AG20443 (cell line): ENCODE data around the gene SMIM1.
"Not testable (repeated sequence)": the region's sequence is repeated elsewhere in the genome, so short reads cannot be mapped to it uniquely, and the experiment has no call there.

Source experiments
- DNase-seq: peaks from one replicate; pipeline ENCODE4 v3.0.0; 2012; ENCODE audit warnings: low spot score, mixed read lengths

SMIM1 gene

DNA sequence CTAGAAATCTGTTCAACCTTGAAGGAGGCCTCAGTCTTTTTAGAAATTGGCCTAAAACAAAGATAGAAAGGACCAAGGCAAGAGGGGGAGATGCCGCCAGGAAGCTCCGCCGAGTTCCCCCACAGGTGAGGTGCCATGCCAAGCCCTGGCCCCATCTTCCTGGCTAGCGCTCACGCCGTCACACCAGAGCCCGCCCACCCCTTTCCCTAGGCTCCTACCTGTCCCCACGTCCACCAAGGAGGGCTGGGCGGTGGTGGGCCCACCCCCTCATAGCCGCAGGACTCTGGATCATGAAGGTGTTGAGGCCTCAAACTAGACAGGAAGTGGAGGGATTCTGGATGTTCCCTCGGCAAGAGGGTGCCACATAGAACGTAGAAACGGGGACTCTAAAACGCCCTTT, 35.8 kb upstream of the SMIM1 start:
- DNase-seq = no peak

DNA sequence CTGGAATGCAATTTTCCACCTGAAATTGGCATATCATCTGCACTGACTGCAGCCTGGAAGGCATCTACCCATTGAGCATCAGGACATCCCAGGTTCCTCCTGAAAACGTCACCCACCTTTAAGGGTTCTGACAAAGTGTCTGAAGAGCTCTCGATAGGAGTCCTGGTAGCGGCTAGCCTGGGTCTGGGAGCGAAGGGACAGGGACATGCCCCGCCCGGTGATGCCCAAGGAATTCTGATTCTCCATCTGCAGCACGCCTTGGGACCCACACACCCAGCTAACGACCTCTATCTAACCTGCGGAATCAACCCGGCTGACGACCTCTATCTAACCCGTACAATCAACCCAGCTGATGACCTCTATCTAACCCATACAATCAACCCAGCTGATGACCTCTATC, 33.6 kb upstream of the SMIM1 start:
- no peak for DNase-seq

DNA sequence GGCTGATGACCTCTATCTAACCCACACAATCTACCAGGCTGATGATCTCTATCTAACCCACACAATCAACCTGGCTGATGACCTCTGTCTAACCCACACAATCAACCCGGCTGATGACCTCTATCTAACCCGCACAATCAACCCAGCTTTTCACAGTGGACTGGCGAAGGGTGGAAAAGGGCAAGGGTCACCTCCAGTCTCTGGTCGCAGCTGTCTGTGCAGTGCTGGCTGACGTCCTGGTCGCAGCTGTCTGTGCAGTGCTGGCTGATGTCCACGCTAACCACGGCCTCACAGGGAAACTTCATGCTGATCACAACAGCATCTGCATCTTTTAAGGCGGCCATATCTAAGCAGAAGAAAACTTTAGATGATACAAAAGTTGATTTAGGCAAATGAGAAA, 32.5 kb upstream of the SMIM1 start:
- no peak for DNase-seq

DNA sequence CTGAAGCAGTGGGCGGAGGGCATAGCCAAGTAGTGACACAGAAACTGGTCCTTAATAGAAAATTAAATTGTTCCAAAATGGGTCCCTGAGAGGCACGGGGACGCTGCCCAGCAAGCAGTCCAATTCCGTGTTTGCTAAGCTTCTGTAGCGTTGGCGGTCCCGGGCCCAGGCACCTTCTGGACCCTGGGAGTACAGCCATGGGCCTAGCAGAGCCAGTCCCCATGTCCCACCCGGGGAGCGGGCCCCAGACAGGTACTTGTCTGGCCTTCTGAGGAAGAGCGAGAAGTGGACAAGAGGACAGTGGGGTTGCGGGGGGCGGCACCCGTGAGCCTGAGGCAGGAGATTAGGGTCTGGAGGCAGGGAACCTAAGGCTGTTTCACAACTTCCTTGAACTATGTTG, 31.8 kb upstream of the SMIM1 start:
- no peak for DNase-seq

DNA sequence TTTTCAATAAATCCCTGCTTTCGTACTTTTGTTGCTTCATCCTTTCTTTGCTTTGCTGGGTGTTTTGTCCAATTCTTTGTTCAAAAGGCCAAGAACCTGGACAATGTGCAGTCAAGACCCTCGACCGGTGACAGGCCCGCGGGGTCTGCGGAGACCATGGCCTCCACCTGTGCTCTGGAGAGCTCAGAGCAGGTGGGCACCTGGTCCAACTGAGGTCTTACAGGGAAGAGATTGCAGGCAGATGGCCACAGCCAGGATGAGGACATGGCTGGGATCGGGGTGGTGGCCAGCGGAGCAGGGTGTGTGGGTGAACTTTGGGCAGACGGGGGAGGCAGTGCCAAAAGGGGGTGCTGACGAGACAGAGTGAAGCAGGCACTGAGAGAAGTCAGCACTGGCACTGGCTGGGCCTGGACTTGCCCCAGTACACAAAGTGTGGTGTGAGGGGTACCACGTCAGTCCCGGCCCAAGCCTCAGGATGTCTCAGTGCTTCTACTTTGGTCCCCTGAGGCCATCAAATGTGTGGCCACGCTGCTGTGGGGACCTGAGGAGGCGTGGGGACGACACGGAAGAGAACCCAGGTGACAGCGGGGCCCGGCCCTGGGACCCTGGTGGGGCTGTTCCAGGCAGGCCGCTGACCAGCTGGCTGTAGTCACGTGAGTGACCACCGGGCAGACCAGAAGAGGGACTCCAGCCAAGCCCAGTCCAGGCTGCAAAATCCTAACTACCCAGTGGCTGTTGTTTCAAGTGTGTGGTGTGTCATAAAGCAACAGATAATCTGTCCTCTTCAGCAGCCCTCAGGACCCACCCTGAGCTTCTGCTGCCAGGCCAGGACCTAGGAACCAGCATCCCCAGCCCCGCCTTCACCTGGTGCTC, 30.7 kb upstream of the SMIM1 start:
- no peak for DNase-seq

DNA sequence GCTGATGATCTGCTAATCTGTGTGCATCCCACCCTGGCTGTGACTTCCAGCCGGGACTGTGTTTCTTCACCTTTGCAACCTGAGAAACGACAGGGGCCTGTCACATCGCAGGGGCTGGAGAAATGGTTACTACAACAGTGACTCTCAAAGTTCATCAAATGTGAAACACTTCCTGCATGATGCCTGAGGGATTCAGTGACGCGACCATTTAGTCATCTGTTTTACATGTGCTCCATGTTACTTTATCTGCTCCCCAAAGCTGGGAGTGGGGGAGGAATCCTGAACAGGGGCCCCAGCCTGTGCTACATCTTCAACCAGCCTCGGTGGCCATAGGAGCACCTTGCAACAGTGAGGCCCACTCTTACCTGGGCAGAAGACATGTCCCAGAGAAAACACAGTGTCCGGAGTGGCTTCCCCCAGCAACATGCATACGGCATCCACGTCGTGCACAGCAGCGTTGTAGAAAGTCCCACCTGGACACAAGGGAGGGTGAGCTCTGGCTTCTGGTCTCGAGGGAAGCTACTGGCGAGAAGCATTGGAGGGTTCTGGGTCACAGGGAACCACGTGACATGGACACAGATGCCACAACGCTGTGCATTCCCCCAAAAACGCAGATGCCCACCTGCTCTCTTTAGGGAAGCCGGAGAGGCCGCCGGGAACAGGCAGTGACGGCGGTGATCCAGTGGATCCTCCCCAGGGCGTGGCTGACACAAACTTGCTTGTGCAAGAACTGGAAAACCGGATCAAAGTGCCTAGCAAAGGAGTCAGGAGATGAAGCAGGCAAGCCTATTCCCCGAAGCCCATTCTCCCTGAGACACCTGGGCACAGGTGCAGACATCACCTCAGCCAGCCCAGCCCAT, 29.9 kb upstream of the SMIM1 start:
- no peak for DNase-seq

DNA sequence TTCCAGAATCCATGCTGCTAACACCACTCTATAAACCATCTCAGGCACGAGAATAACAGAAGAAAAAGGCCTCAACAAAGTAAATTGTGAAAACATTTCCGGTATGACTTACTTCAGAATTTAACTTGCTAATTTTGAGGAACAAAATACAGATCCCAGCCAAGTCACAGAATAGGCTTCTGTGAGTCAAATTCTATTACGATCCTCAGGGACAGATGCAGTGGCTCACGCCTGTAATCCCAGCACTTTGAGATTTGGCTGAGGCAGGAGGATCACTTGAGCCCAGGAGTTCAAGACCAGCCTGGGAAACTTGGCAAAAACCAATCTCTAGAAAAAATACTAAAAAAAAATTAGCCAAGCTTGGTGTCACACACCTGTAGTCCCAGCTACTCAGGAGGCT, 29.1 kb upstream of the SMIM1 start:
- no peak for DNase-seq

DNA sequence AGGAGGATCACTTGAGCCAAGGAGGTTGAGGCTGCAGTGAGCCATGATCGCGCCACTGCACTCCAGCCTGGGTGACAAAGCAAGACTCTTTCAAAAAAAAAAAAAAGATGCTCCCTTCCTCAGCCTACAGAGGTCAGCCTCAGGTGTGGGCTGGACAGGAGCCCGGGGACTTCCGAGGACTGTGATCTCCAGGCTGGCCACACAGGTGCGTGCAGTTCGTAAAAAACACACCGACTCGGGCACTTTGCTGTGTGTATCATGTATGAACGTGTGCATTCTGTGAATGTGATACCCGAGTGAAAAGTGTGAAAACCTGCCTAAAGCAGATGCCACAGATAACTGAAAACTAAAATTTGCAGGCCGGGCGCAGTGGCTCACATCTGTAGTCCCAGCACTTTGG, 28.7 kb upstream of the SMIM1 start:
- no peak for DNase-seq

DNA sequence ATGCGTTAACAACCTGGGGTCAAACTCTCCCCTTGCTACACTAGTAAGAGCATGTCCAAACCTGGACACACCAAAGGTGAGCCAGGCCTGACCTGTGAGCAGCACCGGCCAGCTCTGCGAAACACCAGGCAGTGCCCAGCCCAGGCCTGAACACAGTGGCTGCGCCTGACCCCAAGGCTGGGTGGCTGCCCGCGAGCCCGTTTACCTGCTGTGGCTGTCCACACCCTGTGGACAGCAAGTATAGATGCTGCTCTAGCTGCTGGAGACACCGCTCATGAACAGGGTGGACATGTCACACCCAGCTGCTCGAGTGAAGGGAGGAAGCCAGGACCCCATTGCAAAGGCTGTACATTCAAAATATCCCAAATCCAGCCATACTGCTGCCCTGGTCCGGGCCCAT, 27.9 kb upstream of the SMIM1 start:
- DNase-seq = no peak

DNA sequence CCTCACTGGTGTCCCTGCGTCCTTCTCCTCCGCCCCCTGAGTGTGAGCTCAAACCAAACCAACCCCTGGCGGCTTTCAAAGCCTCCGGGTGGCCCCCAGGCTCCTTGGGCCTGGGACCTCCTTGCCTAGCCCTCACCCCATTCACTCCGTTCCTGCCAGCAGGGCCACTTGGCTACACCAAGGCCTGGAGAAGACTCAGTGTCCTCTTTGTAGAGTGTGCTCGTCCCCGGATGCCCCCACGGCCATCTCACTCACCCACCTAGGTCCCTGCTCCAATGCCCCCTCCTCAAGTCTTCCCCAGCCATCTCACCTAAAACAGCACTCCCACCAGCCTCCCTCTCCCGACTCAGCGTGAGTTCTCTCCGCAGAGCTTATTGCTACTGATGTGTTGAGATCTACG, 27.5 kb upstream of the SMIM1 start:
- no peak for DNase-seq

DNA sequence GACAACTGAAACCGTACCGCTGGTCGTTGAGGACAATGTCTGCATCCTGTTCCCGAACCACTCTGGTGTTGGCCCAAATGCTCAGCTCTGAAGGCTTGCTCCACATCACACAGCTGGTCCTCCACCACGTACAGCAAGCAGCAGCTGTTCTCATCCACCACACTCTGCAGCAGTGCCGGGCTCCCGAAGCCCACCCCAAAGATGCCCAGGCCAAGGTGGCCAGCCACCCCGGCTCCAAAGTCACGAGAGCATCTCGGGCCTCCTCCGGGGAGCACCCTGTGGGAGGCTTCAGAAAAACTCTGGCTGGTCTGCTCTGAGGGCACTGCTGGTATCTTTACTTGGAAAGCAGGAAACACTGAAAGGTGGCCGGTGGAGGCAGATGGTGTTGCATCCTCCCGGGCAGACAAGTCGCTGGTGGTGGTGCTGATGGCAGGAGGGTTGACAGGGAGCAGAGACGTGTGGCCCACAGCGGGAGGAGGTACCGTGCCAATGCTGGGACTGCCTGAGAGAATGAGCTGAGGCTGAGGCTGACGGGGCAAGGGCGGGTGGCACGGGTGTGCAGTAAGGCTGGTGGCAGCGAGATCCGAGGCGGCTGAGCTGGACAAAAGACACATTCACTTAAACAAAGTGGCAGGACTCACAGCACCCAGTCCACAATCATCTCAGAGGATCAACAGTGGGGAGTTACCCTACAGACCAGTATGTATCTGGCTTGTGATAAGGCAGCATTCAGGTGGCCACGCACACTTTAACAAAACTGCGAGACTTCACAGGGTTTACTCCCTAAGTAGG, 26.8 kb upstream of the SMIM1 start:
- no peak for DNase-seq

DNA sequence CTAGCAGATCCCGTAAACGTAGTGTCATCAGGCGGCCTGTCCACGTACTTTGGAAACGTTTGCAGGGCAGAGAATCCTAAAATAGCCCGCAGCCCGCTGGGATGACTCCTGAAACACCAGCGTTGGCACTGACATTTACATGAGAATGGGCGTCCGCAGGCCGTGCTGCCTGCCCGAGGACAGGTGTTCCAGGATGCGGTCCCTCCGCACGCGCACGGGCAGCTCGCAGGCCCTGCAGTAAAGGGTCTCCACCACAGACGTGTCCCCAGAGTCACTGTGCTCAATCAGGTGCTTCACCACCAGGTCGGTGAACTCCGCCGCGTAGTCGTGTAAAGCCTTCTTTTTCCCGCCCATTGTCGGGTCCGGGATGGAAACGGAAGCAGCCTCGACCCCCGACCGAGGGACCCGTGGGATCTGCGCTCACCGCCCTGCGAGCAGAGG, 26.1 kb upstream of the SMIM1 start:
- no peak for DNase-seq

DNA sequence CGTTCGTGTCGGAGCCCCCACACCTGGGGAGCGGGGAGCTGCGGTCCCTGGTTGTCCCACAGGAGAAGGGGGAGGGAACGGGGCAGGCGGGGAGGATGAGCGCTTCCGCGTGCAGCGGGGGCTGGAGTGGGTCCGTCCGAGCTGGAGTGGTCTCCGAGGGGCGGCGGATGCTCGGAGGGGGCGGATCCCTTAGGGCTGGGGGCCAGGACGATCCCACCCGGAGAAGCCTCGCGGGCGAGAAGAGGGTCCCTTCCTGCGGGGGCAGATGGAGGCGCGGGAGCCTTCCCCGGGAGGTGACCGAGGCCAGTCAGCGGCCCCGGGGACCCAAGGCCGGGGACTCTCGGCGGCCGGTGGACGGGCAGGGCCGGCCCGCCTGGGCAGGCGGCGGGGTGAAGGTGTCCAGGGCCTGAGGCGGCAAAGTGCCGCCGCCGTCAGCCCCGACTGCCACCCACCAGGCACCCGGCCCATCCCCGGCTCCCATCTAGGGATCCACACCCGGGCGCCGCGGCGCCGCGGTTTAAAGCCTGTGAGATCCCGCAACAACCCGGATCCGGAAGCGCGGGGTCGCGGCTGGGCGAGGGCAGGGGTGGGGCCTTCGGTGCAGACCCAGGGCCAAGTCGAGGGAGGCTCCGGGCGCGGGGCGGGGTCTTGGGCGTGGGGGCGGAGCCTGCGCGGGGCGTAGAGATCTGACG, 25.6 kb upstream of the SMIM1 start:
- DNase-seq = peak; percentile 97

DNA sequence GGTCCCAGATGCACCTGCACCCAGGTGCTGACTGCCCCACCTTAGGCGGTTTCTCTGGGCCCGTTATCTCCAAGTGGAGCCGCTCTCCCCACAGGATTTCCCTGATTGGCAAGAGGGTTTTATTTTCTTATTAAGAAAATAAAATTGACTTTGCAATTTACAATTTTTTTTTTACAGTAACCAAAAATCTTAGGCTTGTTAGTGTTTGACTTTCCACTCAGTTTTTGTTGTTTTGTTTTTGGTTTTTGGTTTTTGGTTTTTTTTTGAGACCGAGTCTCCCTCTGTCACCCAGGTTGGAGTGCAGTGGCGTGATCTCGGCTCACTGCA, 25.1 kb upstream of the SMIM1 start:
- DNase-seq = no peak

DNA sequence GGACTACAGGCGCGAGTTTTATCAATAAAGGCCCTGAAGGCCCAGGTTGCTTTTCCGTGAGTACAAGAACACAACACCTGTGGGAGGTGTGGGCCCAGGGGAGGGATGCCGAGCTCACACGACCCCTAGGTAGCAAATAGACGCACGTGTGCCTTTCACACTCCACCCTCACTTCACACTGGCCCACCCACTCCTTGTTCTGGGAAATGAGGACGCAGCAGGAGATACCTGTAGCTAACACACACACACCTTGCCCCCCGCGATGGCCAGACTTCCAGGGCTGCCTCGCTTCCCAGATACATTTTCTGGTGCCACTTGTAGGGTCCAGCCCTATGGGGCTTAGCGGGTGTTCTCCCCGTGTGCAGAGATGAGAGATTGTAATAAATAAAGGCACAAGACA, 24.6 kb upstream of the SMIM1 start:
- DNase-seq = no peak

DNA sequence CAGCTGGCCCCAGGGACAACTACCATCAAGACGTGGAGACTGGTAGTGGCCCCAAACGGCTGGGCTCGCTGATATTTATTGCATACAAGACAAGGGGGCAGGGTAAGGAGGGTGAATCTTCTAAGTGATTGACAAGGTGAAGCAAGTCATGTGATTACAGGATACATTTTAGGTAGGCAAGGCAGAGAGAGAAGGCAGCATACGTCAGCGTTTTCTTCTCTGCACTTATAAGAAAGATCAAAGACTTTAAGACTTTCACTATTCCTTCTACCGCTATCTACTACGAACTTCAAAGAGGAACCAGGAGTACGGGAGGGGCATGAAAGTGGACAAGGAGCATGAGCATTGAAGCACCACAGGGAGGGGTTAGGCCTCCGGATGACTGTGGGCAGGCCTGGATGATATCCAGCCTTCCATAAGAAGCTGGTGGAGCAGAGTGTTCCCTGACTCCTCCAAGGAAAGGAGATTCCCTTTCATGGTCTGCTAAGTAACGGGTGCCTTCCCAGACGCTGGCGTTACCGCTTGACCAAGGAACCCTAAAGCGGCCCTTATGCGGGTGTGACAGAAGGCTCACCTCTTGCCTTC, 24.1 kb upstream of the SMIM1 start:
- not testable (repeated sequence) for DNase-seq

DNA sequence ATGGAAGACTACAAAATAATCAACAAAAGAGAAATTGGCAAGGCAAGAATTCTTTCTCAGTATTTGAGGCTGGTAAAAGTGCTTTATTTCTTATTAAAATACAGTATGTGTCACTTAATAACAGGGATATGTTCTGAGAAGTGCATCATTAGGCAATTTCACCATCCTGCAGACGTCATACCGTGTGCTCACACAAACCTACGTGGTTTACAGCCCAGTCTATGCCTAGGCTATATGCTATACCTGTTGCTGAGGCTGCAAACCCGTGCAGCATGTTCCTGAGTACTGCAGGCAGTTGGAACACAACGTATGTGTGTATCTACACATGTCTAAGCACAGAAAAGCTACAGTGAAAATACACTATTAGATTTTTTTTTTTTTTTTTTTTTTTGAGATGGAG, 23.0 kb upstream of the SMIM1 start:
- no peak for DNase-seq

DNA sequence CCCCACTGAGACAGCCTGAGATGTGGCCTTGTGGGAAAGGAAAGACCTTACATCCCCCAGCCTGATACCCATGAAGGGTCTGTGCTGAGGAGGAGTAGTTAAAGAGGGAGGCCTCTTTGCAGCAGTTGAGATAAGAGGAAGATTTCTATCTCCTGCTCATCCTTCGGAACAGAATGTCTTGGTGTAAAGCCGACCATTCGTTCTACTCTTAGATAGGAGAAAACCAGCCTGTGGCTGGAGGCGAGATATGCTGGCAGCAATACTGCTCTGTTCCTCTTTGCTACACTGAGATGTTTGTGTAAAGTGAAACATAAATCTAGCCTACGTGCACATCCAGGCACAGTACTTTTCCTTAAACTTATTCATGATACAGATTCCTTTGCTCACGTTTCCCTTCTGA, 21.8 kb upstream of the SMIM1 start:
- DNase-seq = no peak

DNA sequence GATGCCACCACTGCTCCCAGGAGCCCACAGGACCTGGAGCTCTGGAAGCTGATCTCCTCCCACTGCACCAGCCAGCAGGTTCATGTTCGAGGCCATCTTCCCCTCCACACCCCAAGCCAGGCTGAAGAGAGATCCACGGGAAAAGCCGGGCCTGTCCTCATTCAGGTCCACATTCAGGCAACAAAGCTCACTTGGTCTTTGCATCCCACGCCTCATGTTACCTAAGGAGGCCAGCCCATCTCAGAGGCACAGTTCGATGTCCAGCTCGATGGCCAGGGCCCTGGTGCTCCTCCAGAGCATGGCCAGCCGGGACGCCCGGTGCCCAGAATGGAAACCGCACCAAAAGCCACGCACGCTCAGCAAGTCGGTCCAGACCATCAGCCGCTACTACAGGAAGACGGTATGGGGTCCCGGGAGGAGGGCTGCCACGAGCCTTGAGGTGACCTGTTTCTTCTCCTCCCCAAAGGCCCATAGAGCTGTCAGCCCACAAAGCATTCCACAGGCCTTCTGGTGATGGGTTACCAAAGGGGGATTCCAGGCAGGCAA, 20.1 kb upstream of the SMIM1 start, which contains the start of gene CCDC27:
CCDC27 (plus strand) TSS at position 51 of the 546 bp plus-strand sequence; CDS start at position 83, 32 bp downstream.
- no peak for DNase-seq

DNA sequence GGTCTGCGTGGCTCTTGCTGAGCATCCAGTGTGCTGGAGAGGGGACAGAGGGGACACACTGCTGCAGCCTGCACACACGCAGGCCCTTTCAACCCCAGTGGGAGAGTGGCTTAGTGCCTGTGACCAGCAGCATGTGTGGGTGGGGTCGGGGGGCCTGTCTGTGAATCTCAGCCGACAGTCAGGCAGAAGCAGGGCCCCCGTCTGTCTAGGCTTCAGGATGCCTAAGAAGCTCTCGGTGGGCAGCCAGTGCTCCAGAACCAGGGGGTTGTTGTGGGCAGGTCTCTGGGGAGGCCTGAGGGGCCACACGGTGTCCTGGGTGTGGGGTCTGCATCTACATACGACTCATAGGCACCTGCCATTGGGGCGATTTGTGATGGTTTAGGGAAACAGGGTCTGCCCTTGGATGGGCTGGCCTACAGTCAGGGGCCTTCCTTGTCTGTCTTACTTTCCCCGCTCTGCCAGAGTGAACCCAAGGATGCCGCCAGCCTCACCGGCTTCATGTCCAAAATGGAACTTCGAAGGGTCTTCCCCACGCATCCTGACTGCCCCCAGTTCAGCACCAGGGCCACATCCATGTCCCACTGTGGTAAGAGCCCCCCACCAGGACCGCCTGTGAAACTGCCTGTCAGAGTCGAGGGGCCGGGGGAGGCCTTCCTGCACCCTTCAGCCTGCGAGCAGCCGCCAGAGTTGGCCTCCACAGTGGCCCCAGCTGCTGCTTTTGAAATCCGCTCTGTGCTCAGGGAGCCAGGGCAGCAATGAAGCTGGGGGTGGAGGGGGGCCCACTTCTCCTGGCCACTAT, 18.7 kb upstream of the SMIM1 start:
- no peak for DNase-seq
